ENCODE data around the gene CSNK1G3.

CSNK1G3 gene

GRCh38 chr5:123540534-123540933 lies 28.6 kb downstream of the CSNK1G3 start:
- Histone ChIP-seq H3K27ac (ENCODE audit: low read length) (no peak overlapping the region), H3K9ac (ENCODE audit: low read length) (no peak overlapping the region), H3K36me3 (ENCODE audit: control insufficient read depth, low read depth, low read length) (no peaks in the 10 kb centered on the region), H3K27me3 (ENCODE audit: control insufficient read depth, insufficient read depth, low read length) (no peaks in the 10 kb centered on the region), H3K4me1 (ENCODE audit: control insufficient read depth, low read depth, low read length) (peaks cover 6% of the 10 kb centered on the region), H3K9me3 (ENCODE audit: control insufficient read depth, low read depth, low read length) (no peaks in the 10 kb centered on the region), H3K4me3 (ENCODE audit: low read length) (no peak overlapping the region)

GRCh38 chr5:123543438-123543837 lies 31.5 kb downstream of the CSNK1G3 start:
- Histone ChIP-seq H3K9me3 (ENCODE audit: control insufficient read depth, low read depth, low read length) (no peaks in the 10 kb centered on the region), H3K9ac (ENCODE audit: low read length) (no peak overlapping the region), H3K4me3 (ENCODE audit: low read length) (no peak overlapping the region), H3K4me1 (ENCODE audit: control insufficient read depth, low read depth, low read length) (peaks cover 6% of the 10 kb centered on the region), H3K36me3 (ENCODE audit: control insufficient read depth, low read depth, low read length) (no peaks in the 10 kb centered on the region), H3K27me3 (ENCODE audit: control insufficient read depth, insufficient read depth, low read length) (no peaks in the 10 kb centered on the region), H3K27ac (ENCODE audit: low read length) (no peak overlapping the region)

GRCh38 chr5:123545506-123545905 lies 33.5 kb downstream of the CSNK1G3 start:
- H3K36me3 ChIP-seq (ENCODE audit: control insufficient read depth, low read depth, low read length), result no peaks in the 10 kb centered on the region
- H3K4me1 ChIP-seq (ENCODE audit: control insufficient read depth, low read depth, low read length), result no peaks in the 10 kb centered on the region
- no peak overlapping the region for H3K27ac ChIP-seq (ENCODE audit: low read length)
- H3K4me3 ChIP-seq (ENCODE audit: low read length), result no peak overlapping the region
- no peaks in the 10 kb centered on the region for H3K9me3 ChIP-seq (ENCODE audit: control insufficient read depth, low read depth, low read length)
- H3K27me3 ChIP-seq (ENCODE audit: control insufficient read depth, insufficient read depth, low read length), result no peaks in the 10 kb centered on the region
- H3K9ac ChIP-seq (ENCODE audit: low read length), result no peak overlapping the region

- Histone ChIP-seq H3K4me1 (ENCODE audit: control insufficient read depth, low read depth, low read length) (no peaks in the 10 kb centered on the region), H3K27ac (ENCODE audit: low read length) (no peak overlapping the region), H3K36me3 (ENCODE audit: control insufficient read depth, low read depth, low read length) (no peaks in the 10 kb centered on the region), H3K4me3 (ENCODE audit: low read length) (no peak overlapping the region), H3K9me3 (ENCODE audit: control insufficient read depth, low read depth, low read length) (no peaks in the 10 kb centered on the region), H3K9ac (ENCODE audit: low read length) (no peak overlapping the region), H3K27me3 (ENCODE audit: control insufficient read depth, insufficient read depth, low read length) (no peaks in the 10 kb centered on the region)
Measured at GRCh38 chr5:123546657-123547056, 34.7 kb downstream of the CSNK1G3 start.

- Histone ChIP-seq H3K27ac (ENCODE audit: low read length) (no peak overlapping the region), H3K4me3 (ENCODE audit: low read length) (no peak overlapping the region), H3K36me3 (ENCODE audit: control insufficient read depth, low read depth, low read length) (no peaks in the 10 kb centered on the region), H3K9me3 (ENCODE audit: control insufficient read depth, low read depth, low read length) (no peaks in the 10 kb centered on the region), H3K9ac (ENCODE audit: low read length) (no peak overlapping the region), H3K4me1 (ENCODE audit: control insufficient read depth, low read depth, low read length) (no peaks in the 10 kb centered on the region), H3K27me3 (ENCODE audit: control insufficient read depth, insufficient read depth, low read length) (no peaks in the 10 kb centered on the region)
Measured at GRCh38 chr5:123549256-123549904, 37.4 kb downstream of the CSNK1G3 start.

- Histone ChIP-seq H3K27ac (ENCODE audit: low read length) (no peak overlapping the region), H3K27me3 (ENCODE audit: control insufficient read depth, insufficient read depth, low read length) (no peaks in the 10 kb centered on the region), H3K4me1 (ENCODE audit: control insufficient read depth, low read depth, low read length) (peaks cover 9% of the 10 kb centered on the region), H3K36me3 (ENCODE audit: control insufficient read depth, low read depth, low read length) (no peaks in the 10 kb centered on the region), H3K9me3 (ENCODE audit: control insufficient read depth, low read depth, low read length) (no peaks in the 10 kb centered on the region), H3K4me3 (ENCODE audit: low read length) (no peak overlapping the region), H3K9ac (ENCODE audit: low read length) (no peak overlapping the region)
Measured at GRCh38 chr5:123554601-123555000, 42.6 kb downstream of the CSNK1G3 start.

GRCh38 chr5:123557907-123558306 lies 45.9 kb downstream of the CSNK1G3 start:
- no peaks in the 10 kb centered on the region for H3K36me3 ChIP-seq (ENCODE audit: control insufficient read depth, low read depth, low read length)
- no peaks in the 10 kb centered on the region for H3K27me3 ChIP-seq (ENCODE audit: control insufficient read depth, insufficient read depth, low read length)
- no peaks in the 10 kb centered on the region for H3K9me3 ChIP-seq (ENCODE audit: control insufficient read depth, low read depth, low read length)
- no peak overlapping the region for H3K27ac ChIP-seq (ENCODE audit: low read length)
- H3K4me1 ChIP-seq (ENCODE audit: control insufficient read depth, low read depth, low read length), result peaks cover 12% of the 10 kb centered on the region
- H3K4me3 ChIP-seq (ENCODE audit: low read length), result no peak overlapping the region
- no peak overlapping the region for H3K9ac ChIP-seq (ENCODE audit: low read length)

- H3K9ac ChIP-seq (ENCODE audit: low read length), result no peak overlapping the region
- H3K27me3 ChIP-seq (ENCODE audit: control insufficient read depth, insufficient read depth, low read length), result no peaks in the 10 kb centered on the region
- no peak overlapping the region for H3K27ac ChIP-seq (ENCODE audit: low read length)
- H3K4me3 ChIP-seq (ENCODE audit: low read length), result no peak overlapping the region
- H3K9me3 ChIP-seq (ENCODE audit: control insufficient read depth, low read depth, low read length), result no peaks in the 10 kb centered on the region
- no peaks in the 10 kb centered on the region for H3K36me3 ChIP-seq (ENCODE audit: control insufficient read depth, low read depth, low read length)
- H3K4me1 ChIP-seq (ENCODE audit: control insufficient read depth, low read depth, low read length), result peaks cover 12% of the 10 kb centered on the region
Measured at GRCh38 chr5:123558762-123559433, 46.9 kb downstream of the CSNK1G3 start.

GRCh38 chr5:123559434-123559775 lies 47.4 kb downstream of the CSNK1G3 start:
- H3K4me1 ChIP-seq (ENCODE audit: control insufficient read depth, low read depth, low read length), result peaks cover 12% of the 10 kb centered on the region
- no peaks in the 10 kb centered on the region for H3K36me3 ChIP-seq (ENCODE audit: control insufficient read depth, low read depth, low read length)
- H3K9ac ChIP-seq (ENCODE audit: low read length), result no peak overlapping the region
- no peak overlapping the region for H3K4me3 ChIP-seq (ENCODE audit: low read length)
- H3K9me3 ChIP-seq (ENCODE audit: control insufficient read depth, low read depth, low read length), result no peaks in the 10 kb centered on the region
- no peak overlapping the region for H3K27ac ChIP-seq (ENCODE audit: low read length)
- no peaks in the 10 kb centered on the region for H3K27me3 ChIP-seq (ENCODE audit: control insufficient read depth, insufficient read depth, low read length)

- no peaks in the 10 kb centered on the region for H3K27me3 ChIP-seq (ENCODE audit: control insufficient read depth, insufficient read depth, low read length)
- H3K9ac ChIP-seq (ENCODE audit: low read length), result no peak overlapping the region
- H3K36me3 ChIP-seq (ENCODE audit: control insufficient read depth, low read depth, low read length), result no peaks in the 10 kb centered on the region
- no peaks in the 10 kb centered on the region for H3K9me3 ChIP-seq (ENCODE audit: control insufficient read depth, low read depth, low read length)
- H3K27ac ChIP-seq (ENCODE audit: low read length), result no peak overlapping the region
- no peak overlapping the region for H3K4me3 ChIP-seq (ENCODE audit: low read length)
- H3K4me1 ChIP-seq (ENCODE audit: control insufficient read depth, low read depth, low read length), result peaks cover 12% of the 10 kb centered on the region
Measured at GRCh38 chr5:123561230-123561629, 49.3 kb downstream of the CSNK1G3 start.

GRCh38 chr5:123571927-123572326 lies 60.0 kb downstream of the CSNK1G3 start:
- Histone ChIP-seq H3K9ac (ENCODE audit: low read length) (no peak overlapping the region), H3K4me1 (ENCODE audit: control insufficient read depth, low read depth, low read length) (peaks cover 5% of the 10 kb centered on the region), H3K9me3 (ENCODE audit: control insufficient read depth, low read depth, low read length) (no peaks in the 10 kb centered on the region), H3K27me3 (ENCODE audit: control insufficient read depth, insufficient read depth, low read length) (no peaks in the 10 kb centered on the region), H3K4me3 (ENCODE audit: low read length) (no peak overlapping the region), H3K36me3 (ENCODE audit: control insufficient read depth, low read depth, low read length) (peaks cover 6% of the 10 kb centered on the region), H3K27ac (ENCODE audit: low read length) (no peak overlapping the region)

GRCh38 chr5:123578390-123578789 lies 66.4 kb downstream of the CSNK1G3 start:
- Histone ChIP-seq H3K4me3 (ENCODE audit: low read length) (no peak overlapping the region), H3K27me3 (ENCODE audit: control insufficient read depth, insufficient read depth, low read length) (no peaks in the 10 kb centered on the region), H3K36me3 (ENCODE audit: control insufficient read depth, low read depth, low read length) (peaks cover 9% of the 10 kb centered on the region), H3K9me3 (ENCODE audit: control insufficient read depth, low read depth, low read length) (no peaks in the 10 kb centered on the region), H3K9ac (ENCODE audit: low read length) (no peak overlapping the region), H3K27ac (ENCODE audit: low read length) (no peak overlapping the region), H3K4me1 (ENCODE audit: control insufficient read depth, low read depth, low read length) (peaks cover 19% of the 10 kb centered on the region)
